Immature natural killer cell (primary cell): Measurements from ENCODE around the gene WFIKKN2. TPM values are rescaled to one million over a fixed set of nuclear protein-coding genes. Genes with fewer than 3 reads are reported as not detected.

Experiments used
- DNase-seq, 3 donors: peaks; one replicate each; pipeline ENCODE4 v3.0.0; 2022; ENCODE audit warnings: mixed read lengths in 1 of 3
- H3K27ac Mint-ChIP-seq, 6 donors: one replicate each; pipeline ENCODE4 v1.8.0; 2020; ENCODE audit warnings: mixed read lengths in 6 of 6, mild to moderate bottlenecking in 5 of 6, inconsistent platforms in 4 of 6, moderate library complexity in 3 of 6
- H3K27me3 Mint-ChIP-seq, 3 donors: one replicate each; pipeline ENCODE4 v1.8.0; 2020 to 2021; ENCODE audit warnings: low read depth in 3 of 3, mild to moderate bottlenecking in 3 of 3, mixed read lengths in 3 of 3, moderate library complexity in 3 of 3, inconsistent platforms in 1 of 3
- H3K36me3 Mint-ChIP-seq, 3 donors: one replicate each; pipeline ENCODE4 v1.8.0; 2020; ENCODE audit warnings: mixed read lengths in 3 of 3, inconsistent platforms in 2 of 3, mild to moderate bottlenecking in 2 of 3
- H3K4me1 Mint-ChIP-seq, 2 donors: one replicate each; pipeline ENCODE4 v1.8.0; 2020; ENCODE audit warnings: inconsistent platforms in 2 of 2, mild to moderate bottlenecking in 2 of 2, mixed read lengths in 2 of 2, moderate library complexity in 1 of 2
- H3K4me3 Mint-ChIP-seq, 5 donors: one replicate each; pipeline ENCODE4 v1.8.0; 2020; ENCODE audit warnings: mild to moderate bottlenecking in 5 of 5, mixed read lengths in 5 of 5, inconsistent platforms in 3 of 5, moderate library complexity in 3 of 5
- H3K9me3 Mint-ChIP-seq, 6 donors: one replicate each; pipeline ENCODE4 v1.8.0; 2020; ENCODE audit warnings: mild to moderate bottlenecking in 6 of 6, mixed read lengths in 6 of 6, inconsistent platforms in 4 of 6, moderate library complexity in 3 of 6
- polyA plus RNA-seq, 3 donors: library from polyadenylated mRNA; unstranded; fragments of 300-500 nt; fragmentation: Illumina TruSeq; gene quantifications; one replicate each; pipeline ENCODE4 v1.2.3, GENCODE V29; 2021

Gene WFIKKN2
- polyA plus RNA-seq, 3 donors from 2014 or later: not detected

- no peaks in the 10 kb centered on the region for H3K9me3 Mint-ChIP-seq
- peaks cover 0 to 6% (median 4%) of the 10 kb centered on the region in 3 donors for H3K27me3 Mint-ChIP-seq
- H3K4me3 Mint-ChIP-seq: no peak overlapping the region
- no peaks in the 10 kb centered on the region for H3K36me3 Mint-ChIP-seq
- no peak overlapping the region for H3K27ac Mint-ChIP-seq
- H3K4me1 Mint-ChIP-seq: no peaks in the 10 kb centered on the region
- no peak for DNase-seq
These were observed 721 bp upstream of the WFIKKN2 start for GRCh38 chr17:50834429-50835300.

GRCh38 chr17:50836826-50837225, 1.4 kb downstream of the WFIKKN2 start:
- DNase-seq: no peak
- no peaks in the 10 kb centered on the region for H3K4me1 Mint-ChIP-seq
- no peaks in the 10 kb centered on the region for H3K9me3 Mint-ChIP-seq
- no peak overlapping the region for H3K4me3 Mint-ChIP-seq
- H3K27ac Mint-ChIP-seq: no peak overlapping the region
- no peaks in the 10 kb centered on the region for H3K36me3 Mint-ChIP-seq
- H3K27me3 Mint-ChIP-seq: peaks cover 0 to 5% (median 4%) of the 10 kb centered on the region in 3 donors

GRCh38 chr17:50837286-50837979, 2.0 kb downstream of the WFIKKN2 start:
- DNase-seq: no peak
- H3K36me3 Mint-ChIP-seq: no peaks in the 10 kb centered on the region

DNA sequence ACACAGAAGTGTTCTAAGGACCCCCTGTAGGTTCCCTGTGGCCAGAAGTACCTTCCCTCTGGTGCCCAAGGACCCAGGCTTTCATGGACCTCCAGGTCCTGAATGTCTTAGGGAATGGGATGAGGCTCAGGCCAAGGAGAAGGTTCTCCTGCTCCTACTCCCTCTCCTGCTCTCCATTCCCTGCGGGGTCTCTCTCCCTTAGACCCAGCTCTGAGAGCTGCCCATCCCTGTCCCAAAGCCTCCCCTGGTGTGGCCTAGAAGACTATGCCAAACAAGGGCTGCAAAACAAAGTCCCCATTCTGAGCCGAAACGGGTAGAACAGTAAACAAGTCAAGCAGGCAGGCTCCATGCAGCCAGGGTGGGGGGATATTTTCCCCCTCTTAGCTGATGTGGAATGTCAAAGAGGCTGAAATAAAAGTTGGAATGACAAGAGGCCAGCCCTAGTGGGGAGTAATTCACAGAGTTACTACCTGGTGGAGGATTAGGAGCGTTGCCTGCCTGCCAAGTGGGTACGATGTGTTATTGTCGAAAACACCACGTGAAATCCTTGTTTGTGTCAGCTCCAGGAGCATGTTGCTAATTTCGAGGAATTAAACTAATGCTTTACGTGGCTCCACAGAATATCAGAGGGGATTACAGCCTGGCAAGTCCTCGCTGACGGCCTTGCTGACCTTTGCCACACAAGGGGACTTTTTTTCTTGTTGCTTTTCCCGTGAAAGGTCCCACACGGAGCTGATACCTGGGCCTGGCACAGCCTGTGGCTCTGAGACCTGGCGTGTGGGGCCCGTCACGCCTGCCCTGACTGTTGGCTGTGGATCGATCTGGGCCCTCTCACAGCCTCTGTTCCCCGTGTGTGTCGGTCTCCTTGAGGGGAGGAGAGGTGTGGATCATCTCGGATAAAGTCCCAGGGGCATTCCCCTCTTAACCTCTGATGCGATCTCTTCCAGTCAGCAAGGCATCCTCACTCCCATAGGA, 2.9 kb downstream of the WFIKKN2 start:
- Mint-ChIP-seq H3K36me3 (no peaks in the 10 kb centered on the region), H3K4me3 (no peak overlapping the region), H3K27ac (no peak overlapping the region), H3K27me3 (peaks cover 0 to 6% (median 4%) of the 10 kb centered on the region in 3 donors), H3K9me3 (no peaks in the 10 kb centered on the region), H3K4me1 (no peaks in the 10 kb centered on the region)
- no peak for DNase-seq

More at GRCh38 chr17:50837286-50837979, 2.0 kb downstream of the WFIKKN2 start:
- no peak overlapping the region for H3K4me3 Mint-ChIP-seq
- H3K27ac Mint-ChIP-seq: no peak overlapping the region
- H3K27me3 Mint-ChIP-seq: peaks cover 0 to 5% (median 4%) of the 10 kb centered on the region in 3 donors
- H3K4me1 Mint-ChIP-seq: no peaks in the 10 kb centered on the region
- no peaks in the 10 kb centered on the region for H3K9me3 Mint-ChIP-seq

GRCh38 chr17:50839591-50840310, 4.4 kb downstream of the WFIKKN2 start:
- Mint-ChIP-seq H3K27me3 (peaks cover 0 to 6% (median 2%) of the 10 kb centered on the region in 3 donors), H3K4me1 (no peaks in the 10 kb centered on the region), H3K4me3 (no peak overlapping the region), H3K27ac (no peak overlapping the region), H3K9me3 (no peaks in the 10 kb centered on the region), H3K36me3 (no peaks in the 10 kb centered on the region)
- no peak for DNase-seq

- no peak for DNase-seq
- Mint-ChIP-seq H3K9me3 (no peaks in the 10 kb centered on the region), H3K4me1 (no peaks in the 10 kb centered on the region), H3K27me3 (peaks cover 0 to 8% (median 0%) of the 10 kb centered on the region in 3 donors), H3K27ac (no peak overlapping the region), H3K36me3 (no peaks in the 10 kb centered on the region), H3K4me3 (no peak overlapping the region)
These were observed 5.0 kb downstream of the WFIKKN2 start for GRCh38 chr17:50840311-50840851.

DNA sequence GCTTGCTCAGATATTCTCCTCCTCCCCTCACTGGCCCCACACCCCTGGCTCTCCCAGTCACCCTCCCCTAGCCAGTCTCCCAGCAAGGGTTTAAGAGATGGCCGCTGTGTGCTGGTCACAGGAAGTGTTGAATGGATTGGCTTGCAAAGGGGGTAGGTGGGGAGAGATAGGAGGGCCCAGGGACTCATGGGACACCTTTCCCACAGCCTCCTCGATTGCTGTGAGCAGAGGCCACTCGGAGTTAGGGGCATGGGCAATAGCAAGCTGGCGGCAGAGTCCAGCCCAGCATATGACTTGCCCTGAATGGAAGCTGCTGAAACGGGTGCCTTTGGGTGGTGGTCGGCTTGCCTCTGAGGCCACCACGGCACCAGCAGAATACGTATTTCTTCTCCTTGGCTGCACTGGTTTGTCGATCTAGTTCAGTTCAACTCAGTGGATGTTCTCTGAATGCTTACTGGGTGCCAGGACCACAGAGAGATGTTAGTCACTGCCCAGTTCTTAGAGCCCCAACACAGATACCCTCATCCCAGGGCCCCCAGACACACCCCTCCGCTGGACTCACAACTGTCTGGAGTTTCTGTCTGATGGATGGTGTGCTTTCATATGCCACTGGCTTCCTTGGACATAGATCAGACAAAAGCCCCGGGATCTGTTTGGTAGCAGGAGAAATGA, 6.0 kb downstream of the WFIKKN2 start:
- peaks cover 0 to 3% (median 0%) of the 10 kb centered on the region in 3 donors for H3K27me3 Mint-ChIP-seq
- no peak for DNase-seq
- H3K4me3 Mint-ChIP-seq: no peak overlapping the region
- H3K36me3 Mint-ChIP-seq: no peaks in the 10 kb centered on the region
- H3K4me1 Mint-ChIP-seq: no peaks in the 10 kb centered on the region
- H3K27ac Mint-ChIP-seq: no peak overlapping the region
- no peaks in the 10 kb centered on the region for H3K9me3 Mint-ChIP-seq

DNA sequence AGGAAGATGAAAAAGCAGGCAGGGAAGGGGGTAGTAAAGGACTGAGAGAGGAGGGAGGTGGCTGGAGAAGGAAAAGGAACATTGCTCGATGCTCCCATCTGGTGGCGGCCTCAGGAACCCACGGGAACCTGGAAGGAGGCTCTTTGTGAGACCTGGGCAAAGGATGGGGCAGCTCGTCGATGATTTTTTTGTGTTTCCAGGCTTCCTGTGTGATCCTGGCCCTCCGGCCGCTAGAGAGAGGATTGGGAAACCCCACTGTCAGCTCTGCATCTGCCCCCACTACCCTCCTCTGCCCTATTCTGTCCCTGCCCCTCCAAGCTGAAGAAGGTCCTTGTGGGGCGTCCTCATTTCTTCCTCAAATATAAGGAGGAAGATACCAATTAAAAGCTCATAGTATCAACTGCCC, 6.6 kb downstream of the WFIKKN2 start:
- no peak overlapping the region for H3K27ac Mint-ChIP-seq
- H3K9me3 Mint-ChIP-seq: no peaks in the 10 kb centered on the region
- H3K4me3 Mint-ChIP-seq: no peak overlapping the region
- H3K36me3 Mint-ChIP-seq: no peaks in the 10 kb centered on the region
- H3K27me3 Mint-ChIP-seq: peaks cover 0 to 3% (median 2%) of the 10 kb centered on the region in 3 donors
- DNase-seq: peak; percentile 28 to 40 (median 32)
- H3K4me1 Mint-ChIP-seq: no peaks in the 10 kb centered on the region

DNA sequence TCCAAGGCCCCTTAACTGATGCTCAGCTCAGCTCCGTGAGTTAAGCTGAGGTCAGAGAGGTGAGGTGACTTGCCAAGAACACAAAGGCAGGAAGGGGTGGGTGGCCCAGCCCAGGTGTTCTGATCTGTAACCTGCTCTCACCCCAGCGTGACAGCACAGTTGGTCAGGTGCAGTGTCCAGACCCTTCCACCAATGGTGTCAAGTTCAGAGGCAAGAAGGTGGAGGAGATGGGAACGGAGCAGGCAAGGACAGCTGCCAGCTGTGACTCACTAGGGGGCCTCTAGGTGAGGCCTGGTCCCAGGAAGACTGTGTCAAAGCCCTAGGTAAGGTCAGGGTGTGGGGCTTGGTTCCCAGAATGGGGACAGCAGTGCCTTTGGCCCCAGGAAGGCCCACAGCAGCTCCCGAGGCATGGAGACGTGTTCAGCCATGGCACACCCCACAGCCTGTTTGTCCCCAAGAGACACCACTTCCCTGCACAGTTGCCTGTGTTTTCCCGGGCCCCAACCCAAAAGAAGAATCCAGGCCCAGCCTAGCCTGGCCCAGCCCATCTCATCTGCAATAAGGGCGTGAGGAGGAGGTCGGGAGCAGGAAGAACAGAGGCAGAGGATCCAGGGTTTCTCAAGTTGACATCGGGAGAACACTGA, 7.2 kb downstream of the WFIKKN2 start:
- H3K36me3 Mint-ChIP-seq: no peaks in the 10 kb centered on the region
- H3K4me1 Mint-ChIP-seq: no peaks in the 10 kb centered on the region
- H3K4me3 Mint-ChIP-seq: no peak overlapping the region
- H3K9me3 Mint-ChIP-seq: no peaks in the 10 kb centered on the region
- H3K27ac Mint-ChIP-seq: no peak overlapping the region
- no peak for DNase-seq
- peaks cover 0 to 3% (median 2%) of the 10 kb centered on the region in 3 donors for H3K27me3 Mint-ChIP-seq

DNA sequence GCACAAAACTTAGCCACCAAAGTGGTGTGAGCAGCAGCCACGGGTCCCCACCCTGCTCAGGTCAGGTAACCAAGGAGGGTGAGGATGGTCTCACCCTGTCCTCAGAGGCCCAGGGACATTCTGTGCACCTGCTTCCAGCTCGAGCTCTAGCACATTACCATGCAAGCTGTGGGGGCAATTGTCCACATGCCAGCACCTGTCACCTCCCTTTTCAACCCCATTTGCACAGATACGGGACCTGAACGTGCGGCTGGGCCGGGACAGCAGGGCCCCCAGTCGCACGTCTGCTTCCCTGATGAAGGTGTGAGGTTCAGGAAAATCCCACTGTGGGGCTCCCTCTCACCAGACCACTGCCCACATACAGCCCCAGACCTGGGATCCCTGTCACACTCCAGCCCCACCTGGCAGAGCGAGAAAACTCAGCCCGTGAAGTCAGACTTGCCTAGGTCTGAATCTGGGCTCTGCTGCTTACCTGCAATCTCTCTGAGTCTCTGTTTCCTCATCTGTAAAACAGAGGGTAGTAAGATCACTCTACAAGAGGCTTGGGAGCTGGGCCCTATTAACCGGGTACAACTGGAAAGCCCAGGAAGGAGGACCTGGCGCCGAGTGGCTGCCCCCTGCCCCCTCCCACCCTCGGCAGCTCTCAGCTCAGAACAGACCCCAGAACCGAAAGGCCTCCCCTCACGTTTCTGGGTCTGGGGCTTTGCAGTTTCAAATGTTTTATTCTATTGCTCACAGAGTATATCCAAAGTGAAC, 7.9 kb downstream of the WFIKKN2 start:
- Mint-ChIP-seq H3K4me1 (no peaks in the 10 kb centered on the region), H3K27me3 (peaks cover 0 to 4% (median 3%) of the 10 kb centered on the region in 3 donors), H3K36me3 (no peaks in the 10 kb centered on the region), H3K4me3 (no peak overlapping the region), H3K27ac (no peak overlapping the region), H3K9me3 (no peaks in the 10 kb centered on the region)
- DNase-seq: no peak

DNA sequence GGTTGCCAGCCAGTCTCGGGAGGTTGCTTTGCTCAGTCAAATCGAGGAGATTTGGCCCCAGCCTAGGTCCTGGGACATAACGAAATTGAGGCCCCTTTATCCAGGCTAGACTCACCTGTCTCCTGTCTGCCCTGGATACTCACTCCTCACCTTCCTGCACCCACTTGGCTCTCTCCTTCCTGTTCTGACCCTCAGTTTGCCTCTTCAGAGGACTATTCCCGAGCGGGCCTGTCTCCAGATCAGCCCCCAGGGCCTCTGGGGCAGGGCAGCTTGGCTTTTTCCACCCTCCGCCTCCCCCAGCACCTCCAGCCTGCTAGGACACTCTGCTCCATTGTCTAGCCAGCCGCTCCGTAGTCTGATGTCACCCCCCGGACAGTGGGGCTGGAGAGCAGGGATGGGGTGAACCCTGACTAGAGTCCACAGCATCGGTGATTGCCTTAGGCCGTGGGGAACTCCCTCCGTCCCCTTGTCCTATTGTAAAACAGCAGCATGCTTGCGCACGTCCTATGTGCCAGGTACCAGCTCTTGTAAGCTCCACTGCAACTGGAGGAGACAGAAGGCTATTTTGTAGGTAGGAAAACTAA, 8.8 kb downstream of the WFIKKN2 start:
- no peak overlapping the region for H3K4me3 Mint-ChIP-seq
- H3K27me3 Mint-ChIP-seq: peaks cover 0 to 4% (median 3%) of the 10 kb centered on the region in 3 donors
- no peaks in the 10 kb centered on the region for H3K9me3 Mint-ChIP-seq
- no peaks in the 10 kb centered on the region for H3K36me3 Mint-ChIP-seq
- DNase-seq: no peak
- no peak overlapping the region for H3K27ac Mint-ChIP-seq
- H3K4me1 Mint-ChIP-seq: no peaks in the 10 kb centered on the region
